ENCODE measurements around the gene IQSEC1.

- TF ChIP-seq EP300 (IDR thresholded peaks at IDR 0.05) = no peak
- no peak for TF ChIP-seq POLR2A (IDR thresholded peaks at IDR 0.05; ENCODE audit: low read depth)
These were observed 75.8 kb downstream of the IQSEC1 start for GRCh38 chr3:12997387-12997786.
